Panc1 (cell line): ENCODE results near the gene C9. TPM values are rescaled to one million over a fixed set of nuclear protein-coding genes. Genes with fewer than 3 reads are reported as not detected.

ENCODE experiments used
- ATAC-seq: fragments of 200-7000 bp; cut with Tn5 transposase; 2 replicates; pipeline ENCODE4 v1.9.1; 2020; ENCODE audit warnings: mild to moderate bottlenecking, moderate library complexity
- BruUV-seq: library from RNA; stranded (reverse); fragments of 400-500 nt; replicated peaks from 2 replicates; lab custom pipeline; 2021; lab: Mats Ljungman, UMichigan
- CTCF ChIA-PET: fragments of 300-600 bp; sonication (Branson Sonifier 250); formaldehyde crosslinking; loops from one replicate; lab custom pipeline; 2022; ENCODE audit warnings: antibody characterized with exemption; lab: Charles Lee
- POLR2A ChIA-PET: fragments of 300-600 bp; sonication (Branson Sonifier 250); formaldehyde crosslinking; loops from one replicate; lab custom pipeline; 2022; ENCODE audit warnings: antibody characterized with exemption; lab: Charles Lee
- DNase-seq: peaks from one replicate; pipeline ENCODE4 v3.0.0-alpha.2; 2010; ENCODE audit warnings: low read depth, low spot score
- H3K27ac ChIP-seq: 2 replicates; pipeline ENCODE4 v1.5.1; 2011; ENCODE audit warnings: mild to moderate bottlenecking, low read length, inconsistent platforms
- H3K27me3 ChIP-seq: fragments of 200-500 bp; sonication (Bioruptor generic); 2 replicates; pipeline ENCODE4 v1.6.0; 2014; ENCODE audit warnings: low read length, inconsistent platforms; ENCODE audit not compliant: control insufficient read depth, insufficient read depth
- H3K36me3 ChIP-seq: fragments of 200-500 bp; sonication (Bioruptor generic); 2 replicates; pipeline ENCODE4 v1.5.1; 2014; ENCODE audit warnings: inconsistent platforms, mild to moderate bottlenecking, low read length, moderate library complexity; ENCODE audit not compliant: control insufficient read depth, insufficient read depth
- H3K4me1 ChIP-seq: 2 replicates; pipeline ENCODE4 v1.5.1; 2011; ENCODE audit warnings: inconsistent platforms, mild to moderate bottlenecking, low read length, moderate library complexity; ENCODE audit not compliant: control insufficient read depth, insufficient read depth
- H3K4me3 ChIP-seq, 2 experiments: 2 replicates each; pipeline ENCODE4 v1.5.1; 2011 to 2012; ENCODE audit warnings: low read depth in 2 of 2, low read length in 2 of 2, mild to moderate bottlenecking in 2 of 2, inconsistent platforms in 1 of 2, moderate library complexity in 1 of 2
- H3K9me3 ChIP-seq: fragments of 200-500 bp; sonication (Bioruptor generic); 2 replicates; pipeline ENCODE4 v1.5.1; 2014; ENCODE audit warnings: low read depth, mild to moderate bottlenecking, inconsistent platforms, low read length, moderate library complexity; ENCODE audit not compliant: control insufficient read depth, insufficient read depth
- POLR2AphosphoS5 ChIP-seq: IDR thresholded peaks from 2 replicates; pipeline ENCODE4 v1.6.1; 2012; ENCODE audit warnings: mild to moderate bottlenecking, low read depth, low read length, moderate library complexity
- REST ChIP-seq, 2 experiments: IDR thresholded peaks; 2 replicates each; pipeline ENCODE4 v1.6.1; 2011 to 2012; ENCODE audit warnings: low read depth in 2 of 2, control low read depth in 1 of 2, low read length in 1 of 2, mild to moderate bottlenecking in 1 of 2, moderate library complexity in 1 of 2; ENCODE audit not compliant: insufficient read depth in 1 of 2
- SIN3A ChIP-seq: IDR thresholded peaks from 2 replicates; pipeline ENCODE4 v1.6.1; 2012; ENCODE audit warnings: low read depth, mild to moderate bottlenecking, low read length, moderate library complexity, borderline replicate concordance; ENCODE audit not compliant: insufficient read depth
- TCF7L2 ChIP-seq: IDR thresholded peaks from 2 replicates; pipeline ENCODE4 v1.6.1; 2011; ENCODE audit warnings: mild to moderate bottlenecking, low read depth, low read length, inconsistent platforms
- in situ Hi-C: cut with HindIII; loops from 2 replicates; pipeline ENCODE4 v1.10.0; 2016; ENCODE audit warnings: low sequenced_read_pairs, low pct_unique_long_range_greater_than_20kb
- intact Hi-C: fragments of 100-400 bp; cut with micrococcal nuclease; formaldehyde crosslinking; loops from one replicate; pipeline ENCODE4 v1.10.0; 2022; ENCODE audit not compliant: unreplicated experiment
- total RNA-seq: library from RNA; stranded (reverse); gene quantifications from one replicate; pipeline ENCODE4 v1.2.1, GENCODE V29; 2021; ENCODE audit not compliant: unreplicated experiment
- TF ChIP-seq, protein P1 (sequence below): fragments of 450-650 bp; IDR thresholded peaks from 2 replicates; pipeline ENCODE4 v1.5.1; 2017; ENCODE audit warnings: mild to moderate bottlenecking

Gene C9
- total RNA-seq, 1 experiment from 2014 or later: 0.05 TPM

DNA sequence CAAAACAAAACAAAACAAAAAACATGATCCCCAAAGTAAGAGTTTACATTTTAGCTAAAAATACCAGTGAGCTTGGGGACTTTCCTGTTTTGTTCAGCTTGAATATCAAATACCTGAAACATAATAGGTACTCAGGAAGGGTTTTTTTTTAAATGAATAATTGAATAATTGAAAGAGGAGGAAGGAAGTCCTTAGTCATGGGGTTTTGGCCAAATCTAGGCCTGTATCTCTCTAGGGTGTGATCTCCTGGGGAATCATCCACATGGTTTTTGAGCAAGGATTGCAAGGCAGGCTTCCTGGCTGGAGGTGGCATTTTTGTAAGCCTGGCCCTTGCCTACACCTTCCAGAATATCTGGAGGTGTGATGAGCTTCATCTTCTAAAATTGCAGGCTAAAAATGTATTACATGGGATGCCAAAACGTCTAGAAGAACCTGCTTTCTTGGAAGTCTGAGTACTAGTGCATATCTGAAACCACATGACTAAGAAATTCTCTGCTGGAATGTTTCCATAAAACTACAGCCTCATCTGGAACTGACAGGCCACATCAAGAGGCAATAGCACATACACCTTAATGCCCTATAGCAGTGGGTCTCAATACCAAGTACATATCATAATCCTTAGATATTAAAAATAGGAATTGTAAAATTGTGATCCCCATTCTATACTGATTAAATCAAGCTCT is 10.4 kb downstream of the C9 start:
- H3K9me3 ChIP-seq: no peaks in the 10 kb centered on the region
- H3K36me3 ChIP-seq: no peaks in the 10 kb centered on the region
- CTCF ChIA-PET: no interaction called here
- no TSS peak for BruUV-seq
- in situ Hi-C loops: no loop called here
- TF ChIP-seq, protein P1, sequence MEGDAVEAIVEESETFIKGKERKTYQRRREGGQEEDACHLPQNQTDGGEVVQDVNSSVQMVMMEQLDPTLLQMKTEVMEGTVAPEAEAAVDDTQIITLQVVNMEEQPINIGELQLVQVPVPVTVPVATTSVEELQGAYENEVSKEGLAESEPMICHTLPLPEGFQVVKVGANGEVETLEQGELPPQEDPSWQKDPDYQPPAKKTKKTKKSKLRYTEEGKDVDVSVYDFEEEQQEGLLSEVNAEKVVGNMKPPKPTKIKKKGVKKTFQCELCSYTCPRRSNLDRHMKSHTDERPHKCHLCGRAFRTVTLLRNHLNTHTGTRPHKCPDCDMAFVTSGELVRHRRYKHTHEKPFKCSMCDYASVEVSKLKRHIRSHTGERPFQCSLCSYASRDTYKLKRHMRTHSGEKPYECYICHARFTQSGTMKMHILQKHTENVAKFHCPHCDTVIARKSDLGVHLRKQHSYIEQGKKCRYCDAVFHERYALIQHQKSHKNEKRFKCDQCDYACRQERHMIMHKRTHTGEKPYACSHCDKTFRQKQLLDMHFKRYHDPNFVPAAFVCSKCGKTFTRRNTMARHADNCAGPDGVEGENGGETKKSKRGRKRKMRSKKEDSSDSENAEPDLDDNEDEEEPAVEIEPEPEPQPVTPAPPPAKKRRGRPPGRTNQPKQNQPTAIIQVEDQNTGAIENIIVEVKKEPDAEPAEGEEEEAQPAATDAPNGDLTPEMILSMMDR: no peak
- TF ChIP-seq TCF7L2: no peak
- TF ChIP-seq POLR2AphosphoS5: no peak
- no peak for TF ChIP-seq REST (IDR thresholded peaks at IDR 0.05; ENCODE audit: insufficient read depth in 1 of 2, low read depth in 2 of 2, low read length in 1 of 2)
- no peak for TF ChIP-seq SIN3A
- ATAC-seq (no peak), DNase-seq (no peak)
- H3K27ac ChIP-seq: no peak overlapping the region
- POLR2A ChIA-PET: no interaction called here
- H3K4me3 ChIP-seq: no peak overlapping the region
- intact Hi-C loops: no loop called here
- no peaks in the 10 kb centered on the region for H3K4me1 ChIP-seq
- no peaks in the 10 kb centered on the region for H3K27me3 ChIP-seq

DNA sequence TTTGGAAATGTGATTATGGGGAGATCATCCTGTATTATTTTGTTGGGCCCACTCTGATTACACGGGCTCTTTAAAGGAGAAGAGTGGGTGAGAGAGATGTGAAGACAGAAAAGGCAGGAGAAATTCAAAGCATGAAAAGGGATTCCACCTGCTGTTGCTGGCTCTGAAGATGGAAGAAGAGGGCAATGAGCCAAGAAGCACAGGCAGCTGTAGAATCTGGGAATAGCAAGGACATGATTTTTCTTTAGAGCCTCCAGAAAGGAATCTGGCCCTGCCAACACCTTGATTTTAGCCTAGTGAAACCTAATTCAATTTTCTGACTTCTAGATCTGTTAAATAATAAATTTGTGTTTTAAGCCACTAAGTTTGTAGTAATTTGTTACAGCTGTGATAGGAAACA is 11.3 kb downstream of the C9 start:
- no peak overlapping the region for H3K4me3 ChIP-seq
- H3K27me3 ChIP-seq: no peaks in the 10 kb centered on the region
- no peak overlapping the region for H3K27ac ChIP-seq
- H3K4me1 ChIP-seq: no peaks in the 10 kb centered on the region
- no peak for DNase-seq
- POLR2A ChIA-PET: no interaction called here
- H3K36me3 ChIP-seq: no peaks in the 10 kb centered on the region
- in situ Hi-C loops (no loop called here), intact Hi-C loops (no loop called here)
- no peaks in the 10 kb centered on the region for H3K9me3 ChIP-seq
- TF ChIP-seq REST (IDR thresholded peaks at IDR 0.05; ENCODE audit: insufficient read depth in 1 of 2, low read depth in 2 of 2, low read length in 1 of 2) (no peak), POLR2AphosphoS5 (no peak), SIN3A (no peak), TCF7L2 (no peak)
- TF ChIP-seq, protein P1: no peak
- CTCF ChIA-PET: no interaction called here
- ATAC-seq: no peak
- BruUV-seq: no TSS peak
